DND-41 (cell line): ENCODE measurements around the gene SLC38A10.

Source experiments
- ATAC-seq: fragments of 200-7000 bp; cut with Tn5 transposase; 3 replicates; pipeline ENCODE4 v1.9.1; 2021; ENCODE audit warnings: low read depth; ENCODE audit not compliant: insufficient read depth
- DNase-seq: peaks from one replicate; pipeline ENCODE4 v3.0.0-alpha.2; 2020
- H2AFZ ChIP-seq: 2 replicates; pipeline ENCODE4 v1.6.0; 2012; ENCODE audit warnings: low read depth, low read length
- H3K27ac ChIP-seq: 2 replicates; pipeline ENCODE4 v1.5.1; 2012; ENCODE audit warnings: low read length, inconsistent platforms
- H3K27me3 ChIP-seq: fragments of 200-600 bp; sonication (generic); 2 replicates; pipeline ENCODE4 v1.6.0; 2012; ENCODE audit warnings: low read length, mild to moderate bottlenecking, inconsistent platforms; ENCODE audit not compliant: insufficient read depth, poor library complexity
- H3K36me3 ChIP-seq: 2 replicates; pipeline ENCODE4 v1.5.1; 2012; ENCODE audit warnings: low read length, inconsistent platforms; ENCODE audit not compliant: insufficient read depth
- H3K4me1 ChIP-seq: 2 replicates; pipeline ENCODE4 v1.5.1; 2012; ENCODE audit warnings: mild to moderate bottlenecking, low read length; ENCODE audit not compliant: insufficient read depth
- H3K4me2 ChIP-seq: 2 replicates; pipeline ENCODE4 v1.6.0; 2012; ENCODE audit warnings: mild to moderate bottlenecking, moderate library complexity, low read length, inconsistent platforms; ENCODE audit not compliant: insufficient read depth
- H3K4me3 ChIP-seq, 2 experiments: fragments of 200-600 bp in 1 of 2; shearing (Covaris generic) in 1 of 2; 2 replicates each; pipeline ENCODE4 v1.5.1; 2012 to 2016; ENCODE audit warnings: inconsistent platforms in 2 of 2, low read length in 2 of 2, mild to moderate bottlenecking in 2 of 2, low read depth in 1 of 2, moderate library complexity in 1 of 2
- H3K79me2 ChIP-seq: 2 replicates; pipeline ENCODE4 v1.6.0; 2012; ENCODE audit warnings: low read length, inconsistent platforms; ENCODE audit not compliant: insufficient read depth
- H3K9ac ChIP-seq: 2 replicates; pipeline ENCODE4 v1.6.0; 2012; ENCODE audit warnings: low read depth, mild to moderate bottlenecking, inconsistent platforms, low read length, moderate library complexity
- H3K9me3 ChIP-seq: 2 replicates; pipeline ENCODE4 v1.5.1; 2012; ENCODE audit warnings: low read length, moderate library complexity, mild to moderate bottlenecking, inconsistent platforms; ENCODE audit not compliant: insufficient read depth, severe bottlenecking
- H4K20me1 ChIP-seq: 2 replicates; pipeline ENCODE4 v1.6.0; 2012; ENCODE audit warnings: low read length; ENCODE audit not compliant: insufficient read depth
- CTCF ChIP-seq: IDR thresholded peaks from 2 replicates; pipeline ENCODE4 v1.5.1; 2012; ENCODE audit warnings: borderline replicate concordance, low read length, moderate library complexity, mild to moderate bottlenecking; ENCODE audit not compliant: poor library complexity, severe bottlenecking; ENCODE audit errors: extremely low read depth
- EZH2 ChIP-seq: IDR thresholded peaks from 3 replicates; pipeline ENCODE4 v1.6.1; 2012; ENCODE audit warnings: borderline replicate concordance, low read depth, mild to moderate bottlenecking, moderate library complexity, low read length, inconsistent platforms; ENCODE audit not compliant: severe bottlenecking

The SLC38A10 gene

GRCh38 chr17:81287741-81288430, 7.2 kb downstream of the SLC38A10 start:
- Histone ChIP-seq H4K20me1 (peaks cover 47% of the 10 kb centered on the region), H3K79me2 (peaks cover 68% of the 10 kb centered on the region), H3K9me3 (no peaks in the 10 kb centered on the region), H3K4me2 (no peak overlapping the region), H3K27ac (no peak overlapping the region), H2AFZ (no peak overlapping the region), H3K36me3 (peaks cover 60% of the 10 kb centered on the region), H3K9ac (no peak overlapping the region), H3K27me3 (no peaks in the 10 kb centered on the region), H3K4me1 (peaks cover 4% of the 10 kb centered on the region), H3K4me3 (no peak overlapping the region)
- no peak for TF ChIP-seq CTCF
- TF ChIP-seq EZH2 = no peak
- no peak for DNase-seq
- no peak for ATAC-seq

- H3K27me3 ChIP-seq = no peaks in the 10 kb centered on the region
- H3K27ac ChIP-seq = no peak overlapping the region
- H3K9me3 ChIP-seq = no peaks in the 10 kb centered on the region
- peaks cover 63% of the 10 kb centered on the region for H3K79me2 ChIP-seq
- H3K9ac ChIP-seq = no peak overlapping the region
- H3K36me3 ChIP-seq = peaks cover 67% of the 10 kb centered on the region
- H3K4me1 ChIP-seq = no peaks in the 10 kb centered on the region
- no peak for ATAC-seq
- no peak overlapping the region for H3K4me2 ChIP-seq
- no peak overlapping the region for H3K4me3 ChIP-seq
- DNase-seq = no peak
- no peak overlapping the region for H2AFZ ChIP-seq
- H4K20me1 ChIP-seq = peaks cover 47% of the 10 kb centered on the region
- TF ChIP-seq EZH2 (no peak), CTCF (no peak)
Observed at GRCh38 chr17:81287152-81287551, 8.0 kb downstream of the SLC38A10 start.

- DNase-seq = no peak
- Histone ChIP-seq H4K20me1 (peaks cover 47% of the 10 kb centered on the region), H2AFZ (no peak overlapping the region), H3K27ac (no peak overlapping the region), H3K4me1 (no peaks in the 10 kb centered on the region), H3K79me2 (peaks cover 60% of the 10 kb centered on the region), H3K4me3 (no peak overlapping the region), H3K9me3 (no peaks in the 10 kb centered on the region), H3K9ac (no peak overlapping the region), H3K27me3 (no peaks in the 10 kb centered on the region), H3K4me2 (no peak overlapping the region), H3K36me3 (peaks cover 72% of the 10 kb centered on the region)
- no peak for ATAC-seq
- TF ChIP-seq EZH2 = no peak
- no peak for TF ChIP-seq CTCF
Observed at GRCh38 chr17:81286491-81287145, 8.5 kb downstream of the SLC38A10 start.

GRCh38 chr17:81285894-81286293, 9.2 kb downstream of the SLC38A10 start:
- peaks cover 73% of the 10 kb centered on the region for H3K36me3 ChIP-seq
- H3K4me1 ChIP-seq = no peaks in the 10 kb centered on the region
- ATAC-seq = no peak
- no peak overlapping the region for H3K4me3 ChIP-seq
- H2AFZ ChIP-seq = no peak overlapping the region
- H3K79me2 ChIP-seq = peaks cover 53% of the 10 kb centered on the region
- no peak for DNase-seq
- H3K4me2 ChIP-seq = no peak overlapping the region
- no peak overlapping the region for H3K27ac ChIP-seq
- no peak overlapping the region for H3K9ac ChIP-seq
- H4K20me1 ChIP-seq = peaks cover 44% of the 10 kb centered on the region
- no peak for TF ChIP-seq CTCF
- TF ChIP-seq EZH2 = no peak
- no peaks in the 10 kb centered on the region for H3K9me3 ChIP-seq
- no peaks in the 10 kb centered on the region for H3K27me3 ChIP-seq
